Lung microvascular endothelial cell (primary cell): ENCODE measurements around the gene CNNM4. TPM values are rescaled to one million over a fixed set of nuclear protein-coding genes. Genes with fewer than 3 reads are reported as not detected.

Experiments
- DNase-seq, 2 donors: peaks; one replicate each; pipeline versions ENCODE4 v3.0.0 to v3.0.0-alpha.2; 2010; ENCODE audit warnings: low read depth in 2 of 2
- total RNA-seq: library from RNA; depleted of rRNA; stranded (reverse); fragments of >200 nt; gene quantifications from 2 replicates; pipeline ENCODE4 v1.2.1, GENCODE V29; 2014

Gene CNNM4
- total RNA-seq, 1 donor from 2014 or later, result 1.6 TPM

GRCh38 chr2:96832408-96832753 is 71.7 kb downstream of the CNNM4 start:
- no peak for DNase-seq

GRCh38 chr2:96832754-96833507 is 72.2 kb downstream of the CNNM4 start:
- no peak for DNase-seq

- no peak for DNase-seq
These were observed 75.1 kb downstream of the CNNM4 start for GRCh38 chr2:96835830-96836229.

GRCh38 chr2:96837575-96837974 is 76.9 kb downstream of the CNNM4 start:
- no peak for DNase-seq

GRCh38 chr2:96838345-96839292 is 77.9 kb downstream of the CNNM4 start:
- no peak for DNase-seq

- DNase-seq, result no peak
These were observed 78.7 kb downstream of the CNNM4 start for GRCh38 chr2:96839293-96839874.

- no peak for DNase-seq
These were observed 79.5 kb downstream of the CNNM4 start for GRCh38 chr2:96839875-96840850.

- DNase-seq, result no peak
These were observed 81.2 kb downstream of the CNNM4 start for GRCh38 chr2:96841701-96842495.

- no peak for DNase-seq
These were observed 81.9 kb downstream of the CNNM4 start for GRCh38 chr2:96842600-96842999.

- no peak for DNase-seq
These were observed 83.0 kb downstream of the CNNM4 start, which contains the start of gene ANKRD23 for GRCh38 chr2:96843538-96844268. ANKRD23 (minus strand) TSS chr2:96844021; CDS start chr2:96843992, 29 bp downstream.

GRCh38 chr2:96844405-96844808 is 83.7 kb downstream of the CNNM4 start:
- no peak for DNase-seq

GRCh38 chr2:96846825-96847224 is 86.1 kb downstream of the CNNM4 start:
- no peak for DNase-seq

GRCh38 chr2:96847586-96847985 is 86.9 kb downstream of the CNNM4 start:
- DNase-seq, result no peak

GRCh38 chr2:96848264-96848663 is 87.6 kb downstream of the CNNM4 start:
- no peak for DNase-seq

GRCh38 chr2:96852667-96853066 is 92.0 kb downstream of the CNNM4 start:
- DNase-seq, result no peak

- DNase-seq, result no peak
These were observed 92.6 kb downstream of the CNNM4 start for GRCh38 chr2:96853321-96853720.

GRCh38 chr2:96856776-96857666 is 96.3 kb downstream of the CNNM4 start:
- DNase-seq, result peak in 1 of 2 donors; percentile 50

GRCh38 chr2:96857667-96858372 is 97.1 kb downstream of the CNNM4 start, which contains the start of gene ANKRD39:
ANKRD39 (minus strand) TSS chr2:96858016; CDS start chr2:96857987, 29 bp downstream.
- peak; percentile 99 for DNase-seq
